SK-N-SH (cell line): ENCODE results near the gene CDK1.

Source experiments
- MAX ChIP-seq: IDR thresholded peaks from 2 replicates; pipeline ENCODE4 v1.4.0; 2012; ENCODE audit warnings: low read depth
- NRF1 ChIP-seq: IDR thresholded peaks from 2 replicates; pipeline ENCODE4 v1.6.1; 2012; ENCODE audit warnings: low read depth, mild to moderate bottlenecking, low read length

GRCh38 chr10:60808036-60808435 is 29.8 kb downstream of the CDK1 start:
- TF ChIP-seq MAX (no peak), NRF1 (no peak)
